ENCODE results near the gene RHOBTB3. TPM values are rescaled to one million over a fixed set of nuclear protein-coding genes. Genes with fewer than 3 reads are reported as not detected.

The RHOBTB3 gene
- total RNA-seq, 1 experiment from 2014 or later: 95.2 TPM

- Histone ChIP-seq H3K27ac (ENCODE audit: low read length) (no peak overlapping the region), H3K36me3 (ENCODE audit: control insufficient read depth, insufficient read depth, low read length) (no peaks in the 10 kb centered on the region), H3K9me3 (ENCODE audit: control insufficient read depth, insufficient read depth, low read depth, low read length) (no peaks in the 10 kb centered on the region), H3K4me1 (ENCODE audit: control insufficient read depth, insufficient read depth, low read length) (no peaks in the 10 kb centered on the region), H3K4me3 (ENCODE audit: low read depth in 2 of 2, low read length in 2 of 2) (no peak overlapping the region), H3K27me3 (ENCODE audit: control insufficient read depth, insufficient read depth, low read length) (no peaks in the 10 kb centered on the region)
- POLR2A ChIA-PET: no interaction called here
- BruUV-seq (replicated peaks): no TSS peak
- DNase-seq (ENCODE audit: low read depth, low spot score) (no peak), ATAC-seq (no peak)
- CTCF ChIA-PET: no interaction called here
- intact Hi-C loops (cut with micrococcal nuclease; ENCODE audit: unreplicated experiment) (no loop called here), in situ Hi-C loops (cut with HindIII; ENCODE audit: low pct_unique_long_range_greater_than_20kb, low sequenced_read_pairs) (no loop called here)
- no peak for TF ChIP-seq CTCF (IDR thresholded peaks at IDR 0.05)
- no peak for TF ChIP-seq SIN3A (IDR thresholded peaks at IDR 0.05; ENCODE audit: borderline replicate concordance, insufficient read depth, low read depth, low read length)
- TF ChIP-seq POLR2AphosphoS5 (IDR thresholded peaks at IDR 0.05; ENCODE audit: low read depth, low read length): no peak
Observed at GRCh38 chr5:95799191-95799835, 68.2 kb downstream of the RHOBTB3 start.

- no peaks in the 10 kb centered on the region for H3K27me3 ChIP-seq (ENCODE audit: control insufficient read depth, insufficient read depth, low read length)
- H3K9me3 ChIP-seq (ENCODE audit: control insufficient read depth, insufficient read depth, low read depth, low read length): no peaks in the 10 kb centered on the region
- intact Hi-C loops (cut with micrococcal nuclease; ENCODE audit: unreplicated experiment) (no loop called here), in situ Hi-C loops (cut with HindIII; ENCODE audit: low pct_unique_long_range_greater_than_20kb, low sequenced_read_pairs) (no loop called here)
- H3K4me3 ChIP-seq (ENCODE audit: low read depth in 2 of 2, low read length in 2 of 2): no peak overlapping the region
- no peaks in the 10 kb centered on the region for H3K36me3 ChIP-seq (ENCODE audit: control insufficient read depth, insufficient read depth, low read length)
- POLR2A ChIA-PET: no interaction called here
- no peaks in the 10 kb centered on the region for H3K4me1 ChIP-seq (ENCODE audit: control insufficient read depth, insufficient read depth, low read length)
- TF ChIP-seq SIN3A (IDR thresholded peaks at IDR 0.05; ENCODE audit: borderline replicate concordance, insufficient read depth, low read depth, low read length): no peak
- DNase-seq (ENCODE audit: low read depth, low spot score) (no peak), ATAC-seq (no peak)
- CTCF ChIA-PET: no interaction called here
- H3K27ac ChIP-seq (ENCODE audit: low read length): no peak overlapping the region
- BruUV-seq (replicated peaks): no TSS peak
Observed at GRCh38 chr5:95800553-95800952, 69.4 kb downstream of the RHOBTB3 start.

- in situ Hi-C loops (cut with HindIII; ENCODE audit: low pct_unique_long_range_greater_than_20kb, low sequenced_read_pairs) (no loop called here), intact Hi-C loops (cut with micrococcal nuclease; ENCODE audit: unreplicated experiment) (no loop called here)
- CTCF ChIA-PET: no interaction called here
- POLR2A ChIA-PET: no interaction called here
- Histone ChIP-seq H3K4me1 (ENCODE audit: control insufficient read depth, insufficient read depth, low read length) (no peaks in the 10 kb centered on the region), H3K4me3 (ENCODE audit: low read depth in 2 of 2, low read length in 2 of 2) (no peak overlapping the region), H3K27me3 (ENCODE audit: control insufficient read depth, insufficient read depth, low read length) (no peaks in the 10 kb centered on the region), H3K27ac (ENCODE audit: low read length) (no peak overlapping the region), H3K9me3 (ENCODE audit: control insufficient read depth, insufficient read depth, low read depth, low read length) (no peaks in the 10 kb centered on the region), H3K36me3 (ENCODE audit: control insufficient read depth, insufficient read depth, low read length) (no peaks in the 10 kb centered on the region)
- no peak for ATAC-seq
- TF ChIP-seq TCF7L2 (IDR thresholded peaks at IDR 0.05; ENCODE audit: low read depth, low read length) (no peak), SIN3A (IDR thresholded peaks at IDR 0.05; ENCODE audit: borderline replicate concordance, insufficient read depth, low read depth, low read length) (no peak), REST (IDR thresholded peaks at IDR 0.05; ENCODE audit: insufficient read depth in 1 of 2, low read depth in 2 of 2, low read length in 1 of 2) (no peak), CTCF (IDR thresholded peaks at IDR 0.05) (no peak), POLR2AphosphoS5 (IDR thresholded peaks at IDR 0.05; ENCODE audit: low read depth, low read length) (no peak)
- BruUV-seq (replicated peaks): no TSS peak
- no peak for DNase-seq (ENCODE audit: low read depth, low spot score)
Observed at GRCh38 chr5:95801532-95801931, 70.4 kb downstream of the RHOBTB3 start.

All from Panc1 (cell line).